ENCODE data around the gene HIF1A. TPM values are rescaled to one million over a fixed set of nuclear protein-coding genes. Genes with fewer than 3 reads are reported as not detected.
A peak's percentile ranks its signal among the peaks of the same experiment; 100 is the strongest.

The HIF1A gene
- total and polyA plus RNA-seq, 2 donors from 2014 or later: 57.8 to 358 TPM

- Histone ChIP-seq H3K4me1 (ENCODE audit: control insufficient read depth in 2 of 3, insufficient read depth in 2 of 3, low read depth in 1 of 3, low read length in 3 of 3) (peaks cover 0 to 25% (median 16%) of the 10 kb centered on the region in 3 donors), H3K27ac (ENCODE audit: low read depth in 2 of 2, low read length in 2 of 2) (no peak overlapping the region), H3K36me3 (ENCODE audit: control insufficient read depth in 2 of 3, insufficient read depth in 3 of 3, low read length in 3 of 3) (peaks cover 0 to 4% (median 2%) of the 10 kb centered on the region in 3 donors), H3K9ac (ENCODE audit: low read length in 3 of 3) (no peak overlapping the region), H3K27me3 (ENCODE audit: control insufficient read depth, insufficient read depth, low read length) (no peaks in the 10 kb centered on the region), H3K4me3 (ENCODE audit: low read length in 3 of 3) (no peak overlapping the region), H3K9me3 (ENCODE audit: control insufficient read depth in 2 of 3, insufficient read depth in 1 of 3, low read length in 3 of 3) (no peaks in the 10 kb centered on the region)
- intact Hi-C loops (cut with DNase I): no loop called here
- no peak for FAIRE-seq
- no peak for DNase-seq
- no peak for TF ChIP-seq CTCF (IDR thresholded peaks at IDR 0.05; ENCODE audit: borderline replicate concordance, extremely low read depth, insufficient read depth)
Observed at GRCh38 chr14:61718039-61718438, 22.7 kb downstream of the HIF1A start.

GRCh38 chr14:61719344-61720293 lies 24.3 kb downstream of the HIF1A start:
- FAIRE-seq: no peak

DNA sequence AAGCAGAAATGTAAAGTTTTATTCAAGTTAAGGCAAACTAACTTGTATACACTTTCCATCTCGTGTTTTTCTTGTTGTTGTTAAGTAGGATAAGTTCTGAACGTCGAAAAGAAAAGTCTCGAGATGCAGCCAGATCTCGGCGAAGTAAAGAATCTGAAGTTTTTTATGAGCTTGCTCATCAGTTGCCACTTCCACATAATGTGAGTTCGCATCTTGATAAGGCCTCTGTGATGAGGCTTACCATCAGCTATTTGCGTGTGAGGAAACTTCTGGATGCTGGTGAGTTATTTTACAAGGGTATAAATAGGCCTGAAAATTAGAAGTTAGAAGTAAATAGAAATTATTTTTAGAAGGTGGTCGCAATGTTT lies 25.0 kb downstream of the HIF1A start:
- DNase-seq (no peak), FAIRE-seq (no peak)
- Histone ChIP-seq H3K4me1 (ENCODE audit: control insufficient read depth in 2 of 3, insufficient read depth in 2 of 3, low read depth in 1 of 3, low read length in 3 of 3) (peaks cover 0 to 23% (median 7%) of the 10 kb centered on the region in 3 donors), H3K27me3 (ENCODE audit: control insufficient read depth, insufficient read depth, low read length) (no peaks in the 10 kb centered on the region), H3K27ac (ENCODE audit: low read depth in 2 of 2, low read length in 2 of 2) (peak overlapping the region in 1 of 2 donors; percentile 2), H3K36me3 (ENCODE audit: control insufficient read depth in 2 of 3, insufficient read depth in 3 of 3, low read length in 3 of 3) (peaks cover 5 to 9% (median 7%) of the 10 kb centered on the region in 3 donors), H3K9me3 (ENCODE audit: control insufficient read depth in 2 of 3, insufficient read depth in 1 of 3, low read length in 3 of 3) (no peaks in the 10 kb centered on the region), H3K4me3 (ENCODE audit: low read length in 3 of 3) (no peak overlapping the region), H3K9ac (ENCODE audit: low read length in 3 of 3) (no peak overlapping the region)
- intact Hi-C loops (cut with DNase I): no loop called here
- no peak for TF ChIP-seq CTCF (IDR thresholded peaks at IDR 0.05; ENCODE audit: borderline replicate concordance, extremely low read depth, insufficient read depth)

More at GRCh38 chr14:61719344-61720293, 24.3 kb downstream of the HIF1A start:
- intact Hi-C loops (cut with DNase I): no loop called here
- Histone ChIP-seq H3K4me1 (ENCODE audit: control insufficient read depth in 2 of 3, insufficient read depth in 2 of 3, low read depth in 1 of 3, low read length in 3 of 3) (peaks cover 0 to 23% (median 10%) of the 10 kb centered on the region in 3 donors), H3K9me3 (ENCODE audit: control insufficient read depth in 2 of 3, insufficient read depth in 1 of 3, low read length in 3 of 3) (no peaks in the 10 kb centered on the region), H3K4me3 (ENCODE audit: low read length in 3 of 3) (no peak overlapping the region), H3K9ac (ENCODE audit: low read length in 3 of 3) (no peak overlapping the region), H3K36me3 (ENCODE audit: control insufficient read depth in 2 of 3, insufficient read depth in 3 of 3, low read length in 3 of 3) (peaks cover under 1 to 7% (median 4%) of the 10 kb centered on the region in 3 donors), H3K27ac (ENCODE audit: low read depth in 2 of 2, low read length in 2 of 2) (peak overlapping the region in 1 of 2 donors; percentile 2), H3K27me3 (ENCODE audit: control insufficient read depth, insufficient read depth, low read length) (no peaks in the 10 kb centered on the region)
- TF ChIP-seq CTCF (IDR thresholded peaks at IDR 0.05; ENCODE audit: borderline replicate concordance, extremely low read depth, insufficient read depth): no peak
- DNase-seq: no peak

Measured in kidney (tissue), 14 donors.